Heart right ventricle (tissue), 16 donors: ENCODE results near the gene PANX2. TPM values are rescaled to one million over a fixed set of nuclear protein-coding genes. Genes with fewer than 3 reads are reported as not detected.
"Not testable (repeated sequence)": the region's sequence is repeated elsewhere in the genome, so short reads cannot be mapped to it uniquely, and the experiment has no call there.

Experiments
- ATAC-seq, 8 donors: fragments of 200-7000 bp; cut with Tn5 transposase; one replicate each; pipeline ENCODE4 v1.9.1; 2020; ENCODE audit warnings: mild to moderate bottlenecking in 8 of 8, moderate library complexity in 8 of 8, moderate number of reproducible peaks in 1 of 8
- DNase-seq, 2 donors: peaks; one replicate each; pipeline ENCODE4 v3.0.0-alpha.2; 2020
- H3K27ac ChIP-seq, 10 donors: fragments of 200-600 bp; sonication (generic) in 2 of 10; one replicate each; pipeline versions ENCODE4 v1.5.0 to v1.8.0; 2020 to 2022; ENCODE audit warnings: mild to moderate bottlenecking in 3 of 10
- H3K27me3 ChIP-seq, 7 donors: fragments of 200-600 bp; one replicate each; pipeline ENCODE4 v1.8.0; 2021 to 2022; ENCODE audit warnings: mild to moderate bottlenecking in 2 of 7
- H3K36me3 ChIP-seq, 9 donors: fragments of 200-600 bp; sonication (generic) in 1 of 9; one replicate each; pipeline versions ENCODE4 v1.5.0 to v1.8.0; 2020 to 2022; ENCODE audit warnings: mild to moderate bottlenecking in 2 of 9
- H3K4me1 ChIP-seq, 9 donors: fragments of 200-600 bp; sonication (generic) in 1 of 9; one replicate each; pipeline versions ENCODE4 v1.5.0 to v1.8.0; 2020 to 2022; ENCODE audit warnings: mild to moderate bottlenecking in 4 of 9
- H3K4me3 ChIP-seq, 10 donors: fragments of 200-600 bp; sonication (generic) in 2 of 10; one replicate each; pipeline versions ENCODE4 v1.5.0 to v1.8.0; 2020 to 2022; ENCODE audit warnings: mild to moderate bottlenecking in 7 of 10, moderate library complexity in 2 of 10
- H3K9me3 ChIP-seq, 11 donors: fragments of 200-600 bp in 10 of 11; sonication (generic) in 2 of 11; one replicate each; pipeline versions ENCODE4 v1.5.0 to v1.8.0; 2013 to 2022; ENCODE audit warnings: mild to moderate bottlenecking in 2 of 11, control low read depth in 1 of 11, moderate library complexity in 1 of 11
- CTCF ChIP-seq, 9 donors: fragments of 200-600 bp; sonication (generic) in 2 of 9; IDR thresholded peaks; one replicate each; pipeline versions ENCODE4 v1.5.0 to v1.8.0; 2021 to 2022; ENCODE audit warnings: antibody characterized with exemption in 9 of 9, mild to moderate bottlenecking in 5 of 9, moderate library complexity in 1 of 9
- WGBS, 2 donors: extraction: QIAGEN DNeasy Blood & Tissue Kit; methylation state at CpG; one replicate each; pipeline ENCODE4 v1.1.7; 2013; ENCODE audit warnings: inconsistent platforms in 1 of 2; 5-methylcytosine and 5-hydroxymethylcytosine counted together
- intact Hi-C, 10 donors: fragments of 100-400 bp; cut with DNase I; formaldehyde crosslinking; loops; one replicate each; pipeline versions ENCODE4 v1.11.1 to v1.14.2; 2022
- polyA plus RNA-seq, 2 donors: library from polyadenylated mRNA; stranded (reverse); fragments of 200-250 nt; gene quantifications; one replicate each; pipeline ENCODE4 v1.2.3, GENCODE V29; 2013
- total RNA-seq, 10 donors: library from RNA; stranded (reverse); fragmentation: NEBNext Ultra II Directional in 3 of 10; extraction: Animal tissue kit (Norgen Biotek cat#: 25700) in 3 of 10; gene quantifications; one replicate each; pipeline versions ENCODE4 v1.2.1 to v1.2.4, GENCODE V29; 2021 to 2023
- donor health status: Arrhythmogenic right ventricular cardiomyopathy.
- donor health status: ischemic (EF 13 %, LVEDD 7.1; RV severe dilation, severe dysfunction).
- donor health status: healthy with polysubstance abuse.
- donor health status: DM: no; HTN: yes; CAD: no.
- donor health status: DM: no; HTN: no; CAD: no.
- donor health status: ischemic (EF 25% LVEDD 6.9; RV normal size, moderate dysfunction).
- donor health status: ischemic (EF 25% LVEDD 5.7; RV mildly dilated, moderate dysfunction).
- donor health status: healthy.
- donor health status: DM: yes; HTN: yes; CAD: no.
- donor health status: Ischemic cardiomyopathy.
- donor health status: ischemic (EF 35%, LVEDD 5.7; RV mildly dilated, moderate dysfunction).
- donor health status: nonischemic (EF 11% LVEDD 7.7; RV severe dilation, severe dysfunction).
- donor health status: DM: yes; HTN: yes; CAD: no.
- donor health status: PGD.
- donor health status: ischemic (EF 29% LVEDD 5.4; RV normal size, mild dysfunction).
- donor health status: nonischemic (EF 23%, LVEDD 6.1; RV moderate dilation, normal function).

Gene PANX2
- total and polyA plus RNA-seq, 12 donors, result 0.07 to 0.61 (median 0.21) TPM; not detected in 3

GRCh38 chr22:50145721-50146438, 24.7 kb upstream of the PANX2 start:
- no peak for TF ChIP-seq CTCF (IDR thresholded peaks at IDR 0.05)
- intact Hi-C loops, result loop anchor here in 4 of 10 donors (1.0 to 5.0 kb wide), 4 partner anchors 64 to 69 kb away; no protein-coding TSS in a partner anchor
- Histone ChIP-seq H3K27me3 (peaks cover 0 to 41% (median 25%) of the 10 kb centered on the region in 7 donors), H3K9me3 (no peaks in the 10 kb centered on the region), H3K27ac (no peak overlapping the region), H3K4me1 (peaks cover 0 to 20% (median 0%) of the 10 kb centered on the region in 9 donors), H3K4me3 (no peak overlapping the region), H3K36me3 (no peaks in the 10 kb centered on the region)
- ATAC-seq (peak in 1 of 8 donors; percentile 10), DNase-seq (no peak)
- WGBS, 2 donors, result 55 to 59% methylated on average over 25 of the region's 25 CpGs

- Histone ChIP-seq H3K4me3 (no peak overlapping the region), H3K27ac (no peak overlapping the region), H3K36me3 (no peaks in the 10 kb centered on the region), H3K27me3 (peaks cover 0 to 37% (median 22%) of the 10 kb centered on the region in 7 donors), H3K4me1 (peaks cover 0 to 20% (median 0%) of the 10 kb centered on the region in 9 donors), H3K9me3 (no peaks in the 10 kb centered on the region)
- DNase-seq (peak in 1 of 2 donors; percentile 59), ATAC-seq (peak in 7 of 8 donors; percentile 56 to 78 (median 65))
- intact Hi-C loops, result loop anchor here in 4 of 10 donors (1.0 to 5.0 kb wide), 4 partner anchors 64 to 68 kb away; no protein-coding TSS in a partner anchor
- 39 to 42% methylated on average over 27 of the region's 27 CpGs for WGBS, 2 donors
- peak; percentile 43 to 76 (median 65) for TF ChIP-seq CTCF (IDR thresholded peaks at IDR 0.05)
Measured at GRCh38 chr22:50146439-50147238, 23.9 kb upstream of the PANX2 start.

GRCh38 chr22:50147258-50148165, 23.0 kb upstream of the PANX2 start:
- H3K4me1 ChIP-seq, result peaks cover 0 to 20% (median 0%) of the 10 kb centered on the region in 9 donors
- DNase-seq, H3K27ac ChIP-seq, ATAC-seq, H3K36me3 ChIP-seq, H3K9me3 ChIP-seq, H3K4me3 ChIP-seq: not testable (repeated sequence)
- peaks cover 0 to 37% (median 16%) of the 10 kb centered on the region in 7 donors for H3K27me3 ChIP-seq
- intact Hi-C loops, result loop anchor here in 6 of 10 donors (2.0 to 5.0 kb wide), 5 partner anchors 59 to 67 kb away; no protein-coding TSS in a partner anchor
- 79 to 85% methylated on average over 14 of the region's 26 CpGs for WGBS, 2 donors

- DNase-seq, result no peak
- Histone ChIP-seq H3K27ac (no peak overlapping the region), H3K9me3 (no peaks in the 10 kb centered on the region), H3K4me1 (peaks cover 0 to 20% (median 0%) of the 10 kb centered on the region in 9 donors), H3K36me3 (no peaks in the 10 kb centered on the region), H3K27me3 (peaks cover 0 to 30% (median 13%) of the 10 kb centered on the region in 7 donors), H3K4me3 (no peak overlapping the region)
- TF ChIP-seq CTCF (IDR thresholded peaks at IDR 0.05), result no peak
- WGBS, 2 donors, result 89 to 93% methylated on average over 12 of the region's 12 CpGs
- intact Hi-C loops, result loop anchor here in 4 of 10 donors (2.0 to 5.0 kb wide), 3 partner anchors 59 to 64 kb away; no protein-coding TSS in a partner anchor
- ATAC-seq, result no peak
Measured at GRCh38 chr22:50148166-50148500, 22.4 kb upstream of the PANX2 start.
